GM12872 (cell line): ENCODE measurements around the gene PUS10.

Source experiments
- TF ChIP-seq, protein P1 (sequence below): IDR thresholded peaks from 3 replicates; pipeline ENCODE4 v1.5.1; 2011; ENCODE audit warnings: low read depth, mild to moderate bottlenecking, low read length, moderate library complexity; ENCODE audit not compliant: insufficient read depth

The PUS10 gene

DNA sequence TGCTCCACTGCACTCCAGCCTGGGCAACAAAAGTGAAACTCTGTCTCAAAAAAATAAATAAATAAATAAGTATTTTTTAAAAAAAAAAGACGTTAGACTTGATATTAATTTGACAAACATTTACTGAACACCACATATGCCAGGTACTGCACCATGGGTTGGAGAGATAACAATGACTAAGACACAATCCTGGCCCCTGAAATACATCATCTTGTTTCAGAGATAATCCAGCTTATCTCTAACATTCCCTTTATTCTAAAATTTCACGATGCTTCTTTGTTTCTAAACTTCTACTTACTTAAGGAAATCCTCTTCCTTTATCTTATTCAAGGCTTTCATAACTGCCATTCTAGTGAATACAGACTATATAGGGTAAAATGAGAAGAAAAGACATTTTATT, 55.5 kb downstream of the PUS10 start:
- TF ChIP-seq, protein P1, sequence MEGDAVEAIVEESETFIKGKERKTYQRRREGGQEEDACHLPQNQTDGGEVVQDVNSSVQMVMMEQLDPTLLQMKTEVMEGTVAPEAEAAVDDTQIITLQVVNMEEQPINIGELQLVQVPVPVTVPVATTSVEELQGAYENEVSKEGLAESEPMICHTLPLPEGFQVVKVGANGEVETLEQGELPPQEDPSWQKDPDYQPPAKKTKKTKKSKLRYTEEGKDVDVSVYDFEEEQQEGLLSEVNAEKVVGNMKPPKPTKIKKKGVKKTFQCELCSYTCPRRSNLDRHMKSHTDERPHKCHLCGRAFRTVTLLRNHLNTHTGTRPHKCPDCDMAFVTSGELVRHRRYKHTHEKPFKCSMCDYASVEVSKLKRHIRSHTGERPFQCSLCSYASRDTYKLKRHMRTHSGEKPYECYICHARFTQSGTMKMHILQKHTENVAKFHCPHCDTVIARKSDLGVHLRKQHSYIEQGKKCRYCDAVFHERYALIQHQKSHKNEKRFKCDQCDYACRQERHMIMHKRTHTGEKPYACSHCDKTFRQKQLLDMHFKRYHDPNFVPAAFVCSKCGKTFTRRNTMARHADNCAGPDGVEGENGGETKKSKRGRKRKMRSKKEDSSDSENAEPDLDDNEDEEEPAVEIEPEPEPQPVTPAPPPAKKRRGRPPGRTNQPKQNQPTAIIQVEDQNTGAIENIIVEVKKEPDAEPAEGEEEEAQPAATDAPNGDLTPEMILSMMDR: no peak

DNA sequence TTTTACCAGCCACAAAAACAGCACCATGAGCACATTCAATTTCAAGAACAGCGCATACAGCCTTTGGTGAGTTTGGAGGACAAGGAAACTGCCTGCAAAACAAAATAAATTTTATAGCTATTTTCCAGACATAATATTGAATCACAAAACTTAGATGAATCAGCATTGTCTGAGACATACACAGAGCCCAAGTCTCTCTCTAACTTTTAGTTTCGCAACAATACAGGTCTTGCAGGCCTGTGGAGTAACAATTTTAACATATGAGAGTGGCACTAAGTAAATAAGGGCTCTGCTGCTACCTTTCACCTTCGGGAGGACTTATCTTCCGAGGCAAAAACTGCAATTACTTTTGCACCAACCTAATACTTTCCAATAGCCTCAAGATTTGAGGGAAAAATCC, 56.6 kb downstream of the PUS10 start:
- TF ChIP-seq, protein P1: no peak

DNA sequence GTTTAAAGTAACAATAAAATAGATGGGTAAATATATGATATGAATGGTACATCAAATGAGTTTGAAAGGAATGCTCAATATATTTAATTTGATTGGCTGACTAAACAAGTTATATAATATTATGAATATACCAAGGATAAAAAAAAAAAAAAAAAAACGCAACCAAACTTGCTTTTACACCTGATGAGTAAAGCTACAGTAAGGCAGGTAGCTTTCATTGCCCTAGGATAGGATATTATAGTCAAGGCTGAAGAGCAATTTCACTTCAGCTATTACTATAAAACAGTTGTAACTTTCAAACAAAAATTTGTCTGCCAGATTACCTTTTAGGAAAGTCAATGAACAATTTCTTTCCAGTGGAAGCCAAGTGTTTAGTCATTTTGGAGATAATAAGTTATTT, 57.3 kb downstream of the PUS10 start:
- TF ChIP-seq, protein P1: no peak

GRCh38 chr2:60959501-60959900, 58.6 kb downstream of the PUS10 start:
- TF ChIP-seq, protein P1: no peak

- TF ChIP-seq, protein P1: no peak
These were observed 59.3 kb downstream of the PUS10 start for GRCh38 chr2:60958800-60959199.

DNA sequence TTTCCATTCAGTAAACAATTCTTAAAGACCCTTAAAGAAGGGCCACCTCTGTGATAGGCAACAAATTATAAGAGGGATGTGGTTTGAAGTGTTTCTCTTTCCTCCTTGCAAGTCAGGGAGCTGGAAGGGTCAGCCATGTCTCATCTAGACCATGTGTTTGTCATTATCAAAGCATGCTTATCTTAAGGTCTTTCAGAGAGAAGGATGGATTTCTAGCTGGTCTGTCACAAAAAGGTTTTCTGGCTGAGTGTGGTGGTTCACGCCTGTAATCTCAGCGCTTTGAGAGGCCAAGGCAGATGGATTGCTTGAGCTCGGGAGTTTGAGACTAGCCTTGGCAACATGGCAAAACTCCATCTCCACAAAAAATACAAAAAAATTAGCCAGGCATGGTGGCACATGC, 59.7 kb downstream of the PUS10 start:
- TF ChIP-seq, protein P1: no peak

GRCh38 chr2:60957643-60958042, 60.4 kb downstream of the PUS10 start:
- TF ChIP-seq, protein P1: no peak

- TF ChIP-seq, protein P1: no peak
These were observed 60.8 kb downstream of the PUS10 start for GRCh38 chr2:60957224-60957623.
